A673 (cell line): ENCODE results near the gene RABGGTA. TPM values are rescaled to one million over a fixed set of nuclear protein-coding genes. Genes with fewer than 3 reads are reported as not detected.

ENCODE experiments used
- BruUV-seq: library from RNA; stranded (reverse); fragments of 400-500 nt; replicated peaks from 2 replicates; lab custom pipeline; 2021; lab: Mats Ljungman, UMichigan
- CTCF ChIA-PET: fragments of 300-600 bp; sonication (Branson Sonifier 250); formaldehyde crosslinking; loops from one replicate; lab custom pipeline; 2022; ENCODE audit warnings: antibody characterized with exemption; lab: Charles Lee
- POLR2A ChIA-PET: fragments of 300-600 bp; sonication (Branson Sonifier 250); formaldehyde crosslinking; loops from one replicate; lab custom pipeline; 2022; ENCODE audit warnings: antibody characterized with exemption; ENCODE audit not compliant: low non-redundant PET; lab: Charles Lee
- DNase-seq: peaks from one replicate; pipeline ENCODE4 v3.0.0-alpha.2; 2015; ENCODE audit warnings: low spot score
- H3K27ac ChIP-seq: fragments of 200-600 bp; sonication (generic); 2 replicates; pipeline ENCODE4 v1.5.1; 2016; ENCODE audit warnings: mixed run types, low read depth, mild to moderate bottlenecking, mixed read lengths, antibody characterized with exemption, low read length; ENCODE audit not compliant: poor library complexity, severe bottlenecking
- H3K27me3 ChIP-seq: fragments of 200-600 bp; sonication (generic); replicated peaks from 2 replicates; pipeline ENCODE4 v1.6.1; 2017; ENCODE audit warnings: mixed run types, low read depth, mild to moderate bottlenecking, mixed read lengths, antibody characterized with exemption, low read length; ENCODE audit not compliant: insufficient read depth, poor library complexity
- H3K36me3 ChIP-seq: fragments of 200-600 bp; sonication (generic); 2 replicates; pipeline ENCODE4 v1.6.1; 2016; ENCODE audit warnings: mixed run types, mild to moderate bottlenecking, mixed read lengths, antibody characterized with exemption, low read length; ENCODE audit not compliant: insufficient read depth, poor library complexity, severe bottlenecking
- H3K4me1 ChIP-seq: fragments of 200-600 bp; sonication (generic); 2 replicates; pipeline ENCODE4 v1.6.1; 2017; ENCODE audit warnings: mixed run types, mild to moderate bottlenecking, mixed read lengths, antibody characterized with exemption, low read length; ENCODE audit not compliant: insufficient read depth, poor library complexity, severe bottlenecking
- H3K4me3 ChIP-seq: fragments of 200-600 bp; sonication (generic); 2 replicates; pipeline ENCODE4 v1.5.1; 2016; ENCODE audit warnings: low read depth, mixed run types, mild to moderate bottlenecking, mixed read lengths, low read length; ENCODE audit not compliant: poor library complexity, severe bottlenecking
- H3K9me3 ChIP-seq: fragments of 200-600 bp; sonication (generic); 2 replicates; pipeline ENCODE4 v1.6.1; 2016; ENCODE audit warnings: mixed run types, low read depth, mild to moderate bottlenecking, mixed read lengths, antibody characterized with exemption, low read length; ENCODE audit not compliant: poor library complexity, severe bottlenecking
- EZH2 ChIP-seq: fragments of 200-600 bp; sonication (generic); IDR thresholded peaks from 2 replicates; pipeline ENCODE4 v1.6.1; 2017; ENCODE audit warnings: borderline replicate concordance, low read depth, mild to moderate bottlenecking, mixed read lengths, antibody characterized with exemption, low read length; ENCODE audit not compliant: poor library complexity, severe bottlenecking
- intact Hi-C: fragments of 100-400 bp; cut with micrococcal nuclease; formaldehyde crosslinking; loops from one replicate; pipeline ENCODE4 v1.10.0; 2022; ENCODE audit not compliant: unreplicated experiment
- total RNA-seq: library from RNA; stranded (reverse); gene quantifications from 2 replicates; pipeline ENCODE4 v1.2.3, GENCODE V29; 2021
- TF ChIP-seq, protein P1 (sequence below): fragments of 300-800, 200-600 bp; sonication (generic); conservative IDR thresholded peaks from 2 replicates; pipeline ENCODE4 v1.5.1; 2017; ENCODE audit warnings: low read depth, mild to moderate bottlenecking, antibody characterized with exemption, low read length, moderate library complexity, mixed read lengths

Gene RABGGTA
- total RNA-seq, 1 experiment from 2014 or later: 22.2 TPM

DNA sequence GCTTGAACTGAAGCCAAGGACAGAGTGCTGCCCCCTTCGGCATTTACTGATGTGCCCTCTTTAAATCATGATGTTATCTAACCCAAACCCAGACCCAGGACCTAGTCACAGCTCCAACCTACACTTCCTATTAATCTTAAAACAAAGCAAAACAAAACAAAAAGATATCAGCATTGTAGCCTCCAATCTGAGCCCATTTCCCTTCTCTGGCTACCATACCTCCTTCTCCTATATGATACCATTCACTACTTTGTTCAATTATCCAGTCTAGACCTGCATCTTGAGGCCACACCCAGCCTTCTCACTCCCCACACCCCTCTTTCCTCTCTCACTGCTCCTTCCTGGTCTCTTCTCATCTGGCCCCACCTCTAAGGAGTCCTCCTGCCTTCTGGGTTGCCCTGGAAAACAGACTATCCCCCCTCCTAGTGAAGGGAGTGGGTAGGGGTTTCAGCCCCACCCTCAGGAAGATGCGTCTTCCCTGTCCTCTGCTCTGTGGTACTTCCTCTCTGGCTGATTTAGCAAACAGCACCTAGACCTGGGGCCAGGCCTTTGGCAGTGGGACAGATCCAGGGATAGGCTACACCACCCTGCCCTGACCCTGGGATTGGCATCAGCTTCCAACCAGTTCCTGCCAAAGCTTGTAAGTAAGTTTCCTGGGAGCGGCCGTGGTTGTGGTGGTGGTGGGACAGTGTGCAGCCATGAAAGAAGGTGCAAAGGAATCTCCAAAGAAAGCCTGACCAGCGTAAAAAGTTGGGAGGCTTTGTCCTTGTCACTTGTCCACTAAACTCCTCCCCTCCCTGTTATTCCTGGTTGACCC lies 43.2 kb upstream of the RABGGTA start:
- TF ChIP-seq, protein P1, sequence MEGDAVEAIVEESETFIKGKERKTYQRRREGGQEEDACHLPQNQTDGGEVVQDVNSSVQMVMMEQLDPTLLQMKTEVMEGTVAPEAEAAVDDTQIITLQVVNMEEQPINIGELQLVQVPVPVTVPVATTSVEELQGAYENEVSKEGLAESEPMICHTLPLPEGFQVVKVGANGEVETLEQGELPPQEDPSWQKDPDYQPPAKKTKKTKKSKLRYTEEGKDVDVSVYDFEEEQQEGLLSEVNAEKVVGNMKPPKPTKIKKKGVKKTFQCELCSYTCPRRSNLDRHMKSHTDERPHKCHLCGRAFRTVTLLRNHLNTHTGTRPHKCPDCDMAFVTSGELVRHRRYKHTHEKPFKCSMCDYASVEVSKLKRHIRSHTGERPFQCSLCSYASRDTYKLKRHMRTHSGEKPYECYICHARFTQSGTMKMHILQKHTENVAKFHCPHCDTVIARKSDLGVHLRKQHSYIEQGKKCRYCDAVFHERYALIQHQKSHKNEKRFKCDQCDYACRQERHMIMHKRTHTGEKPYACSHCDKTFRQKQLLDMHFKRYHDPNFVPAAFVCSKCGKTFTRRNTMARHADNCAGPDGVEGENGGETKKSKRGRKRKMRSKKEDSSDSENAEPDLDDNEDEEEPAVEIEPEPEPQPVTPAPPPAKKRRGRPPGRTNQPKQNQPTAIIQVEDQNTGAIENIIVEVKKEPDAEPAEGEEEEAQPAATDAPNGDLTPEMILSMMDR: no peak
- no peak for TF ChIP-seq EZH2
- BruUV-seq: no TSS peak
- DNase-seq: no peak
- Histone ChIP-seq H3K27me3 (no peaks in the 10 kb centered on the region), H3K4me1 (peaks cover 13% of the 10 kb centered on the region), H3K36me3 (no peaks in the 10 kb centered on the region), H3K9me3 (no peaks in the 10 kb centered on the region), H3K27ac (no peak overlapping the region), H3K4me3 (no peak overlapping the region)
- ChIA-PET CTCF (no interaction called here), POLR2A (interaction anchor here (0.6 kb wide), 1 partner anchor 140 kb away, joined by 3 read pairs; no protein-coding TSS in a partner anchor)
- intact Hi-C loops: no loop called here

GRCh38 chr14:24313913-24314312 lies 42.5 kb upstream of the RABGGTA start:
- Histone ChIP-seq H3K4me1 (peaks cover 13% of the 10 kb centered on the region), H3K27me3 (no peaks in the 10 kb centered on the region), H3K4me3 (no peak overlapping the region), H3K9me3 (no peaks in the 10 kb centered on the region), H3K36me3 (peaks cover 1% of the 10 kb centered on the region), H3K27ac (no peak overlapping the region)
- intact Hi-C loops: no loop called here
- no TSS peak for BruUV-seq
- no peak for DNase-seq
- ChIA-PET POLR2A (interaction anchor here (0.6 kb wide), 1 partner anchor 139 kb away, joined by 3 read pairs; no protein-coding TSS in a partner anchor), CTCF (no interaction called here)
- TF ChIP-seq EZH2: no peak
- TF ChIP-seq, protein P1: no peak

DNA sequence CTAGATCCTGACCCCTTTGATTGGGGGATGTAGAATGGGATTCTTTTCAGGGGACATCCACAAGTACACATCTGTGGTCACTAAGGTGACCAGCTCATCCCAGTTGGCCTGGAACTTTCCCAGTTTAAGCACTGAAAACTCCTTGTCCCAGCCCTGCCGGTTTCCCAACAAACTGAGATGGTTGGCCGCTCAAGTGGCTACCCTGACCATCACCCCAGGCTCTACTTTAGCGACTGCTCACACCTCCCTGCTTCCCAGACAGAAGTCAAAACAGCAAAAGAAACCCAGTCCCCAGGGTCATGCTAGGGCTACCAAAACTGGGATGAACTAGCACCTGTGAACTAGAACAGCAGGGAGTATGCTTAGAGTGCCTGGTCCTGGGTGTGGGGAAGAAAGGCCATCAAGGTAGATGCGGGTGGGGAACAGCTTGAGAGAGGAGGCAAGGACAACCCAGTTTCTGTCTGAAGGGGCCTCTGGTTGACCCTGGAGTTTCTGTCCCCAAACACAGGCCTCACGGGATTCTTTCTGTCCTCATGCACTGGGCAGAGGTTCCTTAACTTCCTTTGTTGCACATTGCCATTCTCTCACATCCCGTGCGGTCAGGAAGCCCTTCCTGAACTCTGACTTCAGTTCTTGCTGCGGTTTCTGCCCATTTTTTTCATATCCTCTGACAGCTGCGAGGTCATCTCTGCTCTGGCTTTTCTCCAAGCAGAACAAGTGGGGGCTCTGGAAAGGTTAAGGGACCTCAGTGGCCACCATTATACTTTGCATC lies 41.5 kb upstream of the RABGGTA start:
- Histone ChIP-seq H3K36me3 (peaks cover 6% of the 10 kb centered on the region), H3K4me1 (peaks cover 13% of the 10 kb centered on the region), H3K4me3 (no peak overlapping the region), H3K27me3 (no peaks in the 10 kb centered on the region), H3K27ac (no peak overlapping the region), H3K9me3 (no peaks in the 10 kb centered on the region)
- BruUV-seq: no TSS peak
- intact Hi-C loops: no loop called here
- CTCF ChIA-PET: no interaction called here
- POLR2A ChIA-PET: no interaction called here
- DNase-seq: no peak
- TF ChIP-seq, protein P1: no peak
- no peak for TF ChIP-seq EZH2
